ENCODE measurements around the gene LALBA. TPM values are rescaled to one million over a fixed set of nuclear protein-coding genes. Genes with fewer than 3 reads are reported as not detected.

The LALBA gene
- not detected for total RNA-seq

GRCh38 chr12:48569946-48570345, at the start of gene LALBA:
Gene LALBA (minus strand): TSS chr12:48570046. CDS start chr12:48570020, 26 bp downstream.

GRCh38 chr12:48525332-48525731, 44.5 kb downstream of the LALBA start, which contains the start of gene OR8S1:
Gene OR8S1 (plus strand): TSS chr12:48525632. CDS start chr12:48525632, 0 bp downstream.

Other genes with a start within 250 kb of the LALBA start
- 10 to 100 TPM; 24.8 to 30.1 TPM for gene ZNF641, start 219.1 kb downstream of the LALBA start, total RNA-seq
- gene ANP32D, start 97.5 kb downstream of the LALBA start, total RNA-seq: not detected
- gene C12orf54, start 87.5 kb downstream of the LALBA start, total RNA-seq: not detected
- not detected for gene OR8S1, start 44.4 kb downstream of the LALBA start, total RNA-seq
- 10 to 100 TPM; 39.6 to 43.9 TPM for gene KANSL2, start 112.2 kb upstream of the LALBA start, total RNA-seq
- 10 to 100 TPM; 50.3 to 52.7 TPM for gene CCNT1, start 146.7 kb upstream of the LALBA start, total RNA-seq
- under 1 TPM in 1 of 2 experiments, not detected in 1; 0.03 TPM for gene ADCY6, start 219.0 kb upstream of the LALBA start, total RNA-seq
- gene CACNB3, start 248.4 kb upstream of the LALBA start, total RNA-seq: 10 to 100 TPM; 20.5 to 20.6 TPM

Data from activated naive CD4-positive, alpha-beta T cell treated with anti-CD3 and anti-CD28 coated beads, Interleukin-2, amount 10 ng/mL, durations not matched to agents 5 hours and 36 hours (primary cell).